Measurements from ENCODE around the gene CFAP299.
A peak's percentile ranks its signal among the peaks of the same experiment; 100 is the strongest.

Gene CFAP299

DNA sequence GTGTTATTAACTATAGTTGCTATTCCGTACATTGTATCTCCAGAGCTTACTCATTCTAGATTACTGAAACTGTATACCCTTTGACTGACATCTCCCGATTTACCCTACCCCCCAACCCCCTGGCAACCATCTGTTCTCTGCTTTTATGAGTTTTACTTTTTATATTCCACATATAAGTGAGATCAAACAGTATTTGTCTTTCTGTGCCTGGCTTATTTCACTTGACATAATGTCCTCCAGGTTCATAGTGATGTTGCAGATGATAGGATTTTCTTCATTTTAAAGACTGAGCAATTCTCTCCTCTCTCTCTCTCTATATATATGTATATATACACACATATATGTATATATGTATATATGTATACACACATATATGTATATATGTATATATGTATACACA lies 54.6 kb downstream of the CFAP299 start:
- DNase-seq (ENCODE audit: low read depth) = no peak

DNA sequence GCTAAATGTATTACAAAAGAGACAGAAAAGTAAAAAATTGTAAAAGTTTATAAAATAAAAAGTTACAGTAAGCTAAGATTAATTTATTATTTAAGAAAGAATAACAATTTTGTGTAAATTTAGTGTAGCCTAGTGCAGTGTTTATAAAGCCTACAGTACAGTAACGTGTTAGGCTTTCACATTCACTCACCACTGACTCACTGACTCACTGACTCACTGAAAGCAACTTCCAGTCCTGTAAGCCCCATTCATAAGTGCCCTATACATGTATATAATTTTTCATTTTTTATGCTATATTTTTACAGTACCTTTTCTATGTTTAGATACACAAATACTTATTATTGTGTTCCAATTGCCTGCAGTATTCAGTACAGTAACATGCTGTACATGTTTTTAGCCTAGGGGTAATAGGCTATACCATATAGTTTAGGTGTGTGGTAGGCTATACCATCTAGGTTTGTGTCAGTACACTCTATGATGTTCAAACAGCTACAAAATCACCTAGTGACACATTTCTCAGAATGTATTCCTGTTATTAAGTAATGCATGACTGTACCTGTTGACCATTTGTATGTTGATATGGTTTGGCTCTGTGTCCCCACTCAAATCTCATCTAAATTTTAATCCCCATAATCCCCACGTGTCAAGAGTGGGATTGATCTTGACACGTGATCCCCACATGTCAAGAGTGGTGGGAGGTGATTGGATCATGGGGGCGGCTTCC lies 57.9 kb downstream of the CFAP299 start:
- peak; percentile 73 for DNase-seq (ENCODE audit: low read depth)

DNA sequence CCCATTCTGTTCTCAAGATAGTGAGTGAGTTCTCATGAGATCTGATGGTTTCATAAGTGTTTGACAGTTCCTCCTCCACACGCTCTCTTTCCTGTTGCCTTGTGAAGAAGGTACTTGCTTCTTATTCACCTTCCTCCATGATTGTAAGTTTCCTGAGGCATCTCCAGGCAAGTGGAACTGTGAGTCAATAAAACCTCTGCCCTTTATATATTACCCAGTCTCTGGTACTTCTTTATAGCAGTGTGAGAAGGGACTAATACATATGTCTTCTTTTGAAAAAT lies 58.4 kb downstream of the CFAP299 start:
- DNase-seq (ENCODE audit: low read depth) = no peak

DNA sequence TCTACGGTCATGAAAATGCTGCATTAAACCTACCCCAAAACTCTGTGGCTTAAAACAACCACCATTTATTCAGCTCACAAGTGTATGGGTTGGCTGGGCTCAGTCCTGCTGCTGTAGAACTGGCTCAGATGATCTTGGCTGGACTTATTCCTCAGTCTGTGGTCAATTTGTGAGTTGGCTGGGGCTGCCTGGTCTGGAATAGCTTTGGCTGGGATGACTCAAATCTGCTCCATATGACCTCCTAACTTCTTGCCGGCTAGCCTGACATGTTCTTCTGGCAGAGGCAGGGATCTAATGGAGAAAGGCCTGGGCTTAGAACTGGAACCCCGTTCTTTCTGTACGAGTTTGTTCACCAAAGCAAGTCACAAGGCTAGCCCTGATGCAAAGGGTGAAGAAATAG lies 71.7 kb downstream of the CFAP299 start:
- DNase-seq (ENCODE audit: low read depth) = peak; percentile 64

DNA sequence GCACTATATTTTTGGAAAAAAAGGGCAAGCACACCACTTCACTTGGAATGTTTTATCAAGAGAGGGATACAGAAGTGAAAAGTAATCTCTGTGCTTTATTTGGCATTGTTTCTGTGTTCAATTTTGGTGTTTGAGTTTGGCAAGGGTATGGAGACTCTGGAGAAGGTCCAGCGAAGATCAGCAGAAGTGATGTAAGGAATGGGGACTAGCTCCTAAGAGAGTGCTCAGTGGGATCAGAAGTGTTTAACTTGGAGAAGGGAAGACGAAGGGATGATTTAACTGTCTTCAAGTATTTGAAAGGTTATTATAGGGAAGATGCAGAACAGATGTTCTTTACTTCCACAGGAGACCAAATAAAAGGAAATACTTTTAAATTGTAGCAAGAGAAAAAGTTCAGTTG lies 74.3 kb downstream of the CFAP299 start:
- no peak for DNase-seq (ENCODE audit: low read depth)

DNA sequence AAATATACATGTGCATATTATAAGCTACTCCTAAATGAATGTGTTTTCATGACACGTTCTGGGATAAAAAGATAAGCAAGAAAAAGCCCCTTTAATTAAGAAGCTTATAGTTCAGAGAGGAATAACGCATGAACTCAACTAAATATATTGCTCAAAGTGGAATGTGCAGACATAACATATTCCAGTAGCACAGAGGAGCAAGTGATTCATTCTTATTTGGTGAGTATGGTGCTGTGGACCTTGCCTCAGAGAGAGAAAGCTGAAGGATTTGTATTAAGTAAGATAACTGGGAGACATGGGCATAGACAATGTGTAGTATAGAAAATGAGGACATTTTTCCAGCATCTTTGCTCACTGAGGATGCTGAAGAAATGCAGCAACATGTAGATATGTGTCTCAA lies 76.8 kb downstream of the CFAP299 start:
- DNase-seq (ENCODE audit: low read depth) = peak; percentile 45

DNA sequence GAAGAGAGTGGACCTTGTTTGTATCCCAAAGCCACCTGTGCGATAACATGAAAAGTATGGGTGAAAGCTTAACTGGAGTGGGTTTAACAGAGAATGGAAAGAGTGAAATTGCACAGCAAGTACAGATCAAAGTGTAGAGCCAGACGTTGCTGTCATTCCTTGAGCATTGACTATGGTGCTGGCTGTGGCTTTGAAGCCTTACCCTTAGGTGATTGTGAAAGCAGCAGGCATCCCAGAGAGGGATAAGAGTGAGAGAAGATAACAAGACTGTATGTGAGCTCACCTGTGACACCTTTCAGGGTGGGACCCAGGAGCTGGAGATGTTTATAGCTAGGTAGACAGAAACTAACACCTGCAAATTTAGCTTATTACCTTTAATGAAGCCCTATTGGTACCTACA lies 77.6 kb downstream of the CFAP299 start:
- DNase-seq (ENCODE audit: low read depth) = no peak

DNA sequence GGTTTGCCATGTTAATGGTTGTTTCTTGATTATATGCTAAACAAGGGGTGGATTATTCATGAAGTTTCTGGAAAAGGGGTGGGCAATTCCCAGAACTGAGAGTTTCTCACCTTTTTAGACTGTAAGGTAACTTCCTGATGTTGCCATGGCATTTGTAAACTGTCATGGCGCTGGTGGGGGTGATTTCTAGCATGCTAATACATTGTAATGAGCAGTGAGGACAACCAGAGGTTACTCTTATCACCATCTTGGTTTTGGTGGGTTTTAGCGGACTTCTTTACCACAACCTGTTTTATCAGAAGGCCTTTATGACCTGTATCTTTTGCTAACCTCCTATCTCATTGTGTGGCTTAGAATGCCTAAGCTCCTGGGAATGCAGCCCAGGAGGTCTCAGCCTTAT lies 81.5 kb downstream of the CFAP299 start:
- DNase-seq (ENCODE audit: low read depth) = no peak

DNA sequence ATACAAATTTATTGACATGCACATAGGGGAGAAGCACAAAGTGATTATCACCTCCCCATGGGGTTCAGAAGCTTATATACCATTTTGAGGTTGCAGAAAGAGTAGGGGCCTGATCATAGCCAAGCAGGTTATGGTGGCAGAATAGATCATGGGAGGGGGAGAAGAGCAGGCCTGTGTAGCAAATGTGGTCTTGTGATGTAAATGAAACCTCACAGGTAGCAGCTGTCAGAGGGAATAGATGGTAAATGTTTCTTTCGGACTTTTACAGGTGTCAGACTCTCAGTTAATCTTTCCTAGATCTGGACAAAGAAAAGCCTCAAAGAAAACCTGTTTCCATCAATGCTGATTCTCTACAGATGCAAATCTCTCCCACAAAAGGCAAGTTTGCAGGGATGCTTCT lies 84.4 kb downstream of the CFAP299 start:
- no peak for DNase-seq (ENCODE audit: low read depth)

DNA sequence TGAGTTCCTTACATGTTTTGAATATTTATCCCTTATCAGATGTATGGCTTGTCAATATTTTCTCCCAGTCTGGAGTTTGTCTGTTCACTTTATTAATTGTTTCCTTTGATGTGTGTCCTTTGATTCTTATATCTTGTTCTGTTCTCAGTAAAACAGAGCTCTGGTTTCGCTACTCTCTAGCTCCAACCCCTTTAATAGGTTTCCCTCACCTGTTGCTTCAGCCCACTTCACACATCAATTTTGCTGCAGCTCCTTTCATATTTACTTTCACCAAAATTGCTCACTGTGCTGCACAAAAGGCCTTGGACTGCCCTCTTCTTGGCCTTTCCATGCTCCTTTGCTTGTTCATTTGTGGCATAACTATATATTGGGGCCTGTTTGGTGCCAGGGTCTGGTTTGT lies 85.1 kb downstream of the CFAP299 start:
- no peak for DNase-seq (ENCODE audit: low read depth)

DNA sequence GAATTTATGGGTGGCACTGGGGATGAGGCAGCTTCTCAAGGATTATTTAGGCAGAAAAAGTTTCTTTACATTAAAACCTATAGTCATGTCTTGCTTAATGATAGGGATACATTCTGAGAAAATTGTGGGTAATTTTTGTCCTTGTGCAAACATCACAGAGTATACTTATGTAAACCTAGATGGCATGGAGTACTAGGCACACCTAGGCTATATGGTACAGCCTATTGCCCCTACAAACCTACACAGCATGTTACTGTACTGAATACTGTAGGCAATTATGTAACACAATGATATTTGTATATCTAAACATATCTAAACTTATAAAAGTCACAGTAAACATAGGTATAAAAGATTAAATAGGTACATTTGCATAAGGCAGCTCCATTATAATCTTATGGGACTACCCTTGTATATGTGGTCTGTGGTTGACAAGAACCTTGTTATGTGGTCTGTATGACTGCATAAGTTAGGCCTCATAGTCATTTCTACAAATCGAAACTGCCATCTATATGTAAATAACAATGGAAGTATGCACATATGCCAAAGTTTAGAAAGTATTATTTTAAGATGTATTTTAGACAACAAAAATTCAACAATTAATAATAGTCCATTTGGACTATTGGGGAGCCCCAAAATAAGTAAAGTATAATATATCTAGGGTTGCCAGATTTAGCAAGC lies 87.3 kb downstream of the CFAP299 start:
- no peak for DNase-seq (ENCODE audit: low read depth)

DNA sequence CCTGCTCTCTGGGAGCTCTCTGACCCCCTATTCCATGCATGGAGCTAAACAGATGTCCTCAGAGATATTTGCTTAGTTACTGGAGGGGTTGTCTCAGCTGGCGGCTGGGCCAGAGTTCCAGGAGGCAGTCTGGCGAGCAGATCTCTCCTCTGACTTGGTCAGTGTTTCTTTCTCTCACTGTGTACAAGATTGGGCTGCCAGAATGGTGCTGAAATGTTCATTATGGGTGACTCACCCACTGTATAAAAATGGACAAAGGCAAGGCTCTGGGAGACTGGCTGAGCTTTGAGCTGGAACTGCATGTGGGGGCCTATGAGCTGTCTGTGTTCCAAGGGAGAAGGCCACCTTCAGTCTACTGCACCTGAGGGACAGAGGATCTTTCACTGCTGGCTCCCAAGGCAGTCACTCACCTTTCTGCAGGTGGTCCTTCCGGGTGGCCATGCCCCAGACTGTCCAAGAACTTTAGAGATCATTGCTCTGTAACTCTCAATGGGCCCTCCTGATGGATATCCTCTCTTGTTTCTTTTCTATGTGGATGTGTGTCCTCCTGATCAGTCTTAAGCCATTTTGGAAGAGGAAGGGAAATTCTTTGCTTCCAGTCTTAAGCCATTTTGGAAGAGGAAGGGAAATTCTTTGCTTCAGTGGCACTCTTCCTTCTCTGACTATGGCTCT lies 88.2 kb downstream of the CFAP299 start:
- peak; percentile 22 for DNase-seq (ENCODE audit: low read depth)

DNA sequence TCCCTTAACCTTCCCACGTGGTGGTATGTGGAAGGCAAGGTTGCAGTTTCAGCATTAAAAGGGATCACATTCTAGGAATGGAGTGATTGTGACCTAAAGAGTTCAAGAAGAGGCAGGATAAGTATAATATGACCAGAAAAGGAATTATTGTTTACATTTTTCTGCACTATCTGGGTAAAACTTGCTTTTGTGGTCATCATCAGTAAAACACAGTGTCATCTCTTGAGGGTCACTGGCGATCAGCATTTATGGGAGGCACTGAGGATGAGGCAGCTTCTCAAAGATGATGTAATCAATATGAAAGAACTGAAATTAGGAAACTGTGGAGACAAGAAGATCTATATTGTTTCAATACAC lies 88.7 kb downstream of the CFAP299 start:
- no peak for DNase-seq (ENCODE audit: low read depth)

DNA sequence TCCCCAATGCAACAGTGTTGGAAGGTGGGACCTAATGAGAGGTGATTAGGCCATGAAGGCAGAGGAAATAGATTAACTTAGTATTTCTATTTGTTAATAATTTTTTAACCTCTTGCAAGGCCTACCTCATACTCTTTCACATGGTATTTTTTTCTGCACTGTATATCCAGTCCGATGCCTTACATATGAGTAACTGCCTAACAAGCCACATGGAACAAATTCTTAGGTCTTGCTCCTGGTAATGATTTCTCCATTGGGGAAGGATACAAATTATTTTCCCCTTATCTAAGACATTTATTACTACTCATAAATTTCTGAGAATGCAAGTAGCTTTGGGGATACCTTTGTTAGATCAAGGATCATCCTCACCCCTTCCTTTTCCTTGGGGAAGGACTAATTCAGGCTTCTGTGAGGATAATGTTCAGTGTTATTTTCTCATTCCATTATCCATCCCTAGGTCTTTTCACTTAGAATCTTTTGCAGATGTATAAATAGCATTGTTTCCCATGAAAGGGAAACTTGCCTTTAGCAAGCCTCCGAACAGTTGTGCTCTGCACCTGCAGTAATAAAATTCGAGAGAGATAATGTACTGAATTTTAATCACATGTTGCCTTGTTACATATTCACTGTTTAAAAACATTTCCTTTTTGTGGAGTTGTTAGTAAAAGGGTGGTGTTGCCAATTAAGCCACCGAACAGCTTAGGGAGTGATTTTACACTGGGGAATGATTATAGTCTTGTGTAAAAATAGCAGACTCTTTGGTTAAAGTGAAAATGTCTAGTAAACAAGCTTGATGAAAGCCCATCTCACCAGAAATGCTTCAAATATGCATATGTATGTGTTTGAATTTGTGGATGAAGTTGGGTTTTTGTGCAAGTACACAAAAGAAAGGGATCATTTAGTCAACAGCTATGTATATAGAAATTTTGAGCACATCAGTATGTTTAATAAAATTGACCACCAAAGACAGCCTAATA lies 89.9 kb downstream of the CFAP299 start:
- DNase-seq (ENCODE audit: low read depth) = peak; percentile 62

DNA sequence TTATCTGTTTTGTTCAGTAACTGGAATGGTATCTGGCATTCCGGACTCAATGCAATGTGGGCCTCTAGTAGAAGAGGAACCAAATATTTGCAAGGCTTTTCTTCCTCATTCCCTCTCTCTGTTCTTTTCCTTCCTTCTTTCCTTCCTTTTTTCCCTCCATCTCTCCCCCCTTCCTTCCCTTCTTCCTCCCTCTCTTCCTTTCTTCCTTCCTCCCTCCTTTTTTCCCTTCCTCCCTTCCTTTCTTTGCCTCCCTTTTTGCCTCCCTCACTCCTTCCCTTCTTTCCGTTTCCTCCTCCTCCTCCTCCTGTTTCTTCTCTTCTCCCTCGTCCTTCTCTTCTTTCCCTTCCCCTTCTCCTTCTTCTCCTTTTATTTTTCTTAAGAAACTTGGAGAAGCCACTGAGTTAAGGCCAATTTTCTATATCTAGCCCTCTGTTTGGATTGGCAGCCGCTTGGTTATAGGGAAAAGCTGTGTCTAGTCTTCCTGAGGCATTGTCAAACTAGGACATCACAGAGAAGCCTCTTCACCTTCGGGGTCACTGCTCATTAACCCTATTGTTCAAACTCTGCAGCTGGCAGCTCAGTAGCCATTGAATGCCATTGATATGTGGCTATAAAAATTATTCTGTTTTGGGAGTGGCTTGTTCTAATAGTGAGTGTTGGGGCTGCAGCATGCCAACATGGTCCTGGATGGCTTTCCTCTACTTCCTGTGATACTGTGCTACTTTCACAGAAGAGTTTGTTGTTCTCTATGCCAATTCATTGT lies 95.9 kb downstream of the CFAP299 start:
- no peak for DNase-seq (ENCODE audit: low read depth)

DNA sequence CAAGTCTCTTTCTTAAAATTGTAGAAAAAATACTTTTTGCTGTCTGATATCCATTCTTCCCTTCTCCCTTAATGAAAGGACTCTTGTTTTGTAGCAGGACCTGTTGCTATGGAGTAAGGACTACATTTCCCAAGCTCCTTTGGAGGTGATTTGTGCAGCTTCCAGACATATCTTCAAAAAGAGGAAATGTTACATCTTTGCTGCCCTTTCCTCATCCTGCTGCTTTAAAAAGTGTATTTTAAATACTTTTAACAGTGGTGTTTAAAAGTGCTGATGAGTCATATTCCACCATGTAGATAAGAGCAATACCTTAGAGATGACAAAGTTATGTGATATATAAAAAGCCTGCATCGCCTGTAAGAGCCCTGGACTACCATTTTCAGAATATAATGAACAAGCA lies 98.7 kb downstream of the CFAP299 start:
- DNase-seq (ENCODE audit: low read depth) = peak; percentile 85

DNA sequence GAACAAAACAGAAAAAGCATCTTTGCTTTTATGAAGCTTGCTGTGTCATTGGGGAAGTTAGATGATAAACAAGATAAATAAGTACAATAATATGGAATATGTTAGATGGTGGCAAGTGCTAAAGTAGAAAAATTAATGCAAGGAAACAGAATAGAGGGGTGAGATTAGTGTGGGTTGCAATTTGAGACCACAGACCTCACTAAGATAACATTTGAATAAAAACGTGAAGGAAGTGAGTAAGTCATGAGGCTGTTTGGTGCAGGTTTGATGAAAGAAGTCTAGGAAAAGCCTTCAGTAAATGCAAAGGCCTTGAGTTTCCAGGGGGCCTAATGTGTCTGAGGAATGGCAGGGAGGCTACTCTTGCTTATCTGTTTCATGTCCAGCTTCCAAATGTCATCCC lies 102.5 kb downstream of the CFAP299 start:
- DNase-seq (ENCODE audit: low read depth) = no peak

DNA sequence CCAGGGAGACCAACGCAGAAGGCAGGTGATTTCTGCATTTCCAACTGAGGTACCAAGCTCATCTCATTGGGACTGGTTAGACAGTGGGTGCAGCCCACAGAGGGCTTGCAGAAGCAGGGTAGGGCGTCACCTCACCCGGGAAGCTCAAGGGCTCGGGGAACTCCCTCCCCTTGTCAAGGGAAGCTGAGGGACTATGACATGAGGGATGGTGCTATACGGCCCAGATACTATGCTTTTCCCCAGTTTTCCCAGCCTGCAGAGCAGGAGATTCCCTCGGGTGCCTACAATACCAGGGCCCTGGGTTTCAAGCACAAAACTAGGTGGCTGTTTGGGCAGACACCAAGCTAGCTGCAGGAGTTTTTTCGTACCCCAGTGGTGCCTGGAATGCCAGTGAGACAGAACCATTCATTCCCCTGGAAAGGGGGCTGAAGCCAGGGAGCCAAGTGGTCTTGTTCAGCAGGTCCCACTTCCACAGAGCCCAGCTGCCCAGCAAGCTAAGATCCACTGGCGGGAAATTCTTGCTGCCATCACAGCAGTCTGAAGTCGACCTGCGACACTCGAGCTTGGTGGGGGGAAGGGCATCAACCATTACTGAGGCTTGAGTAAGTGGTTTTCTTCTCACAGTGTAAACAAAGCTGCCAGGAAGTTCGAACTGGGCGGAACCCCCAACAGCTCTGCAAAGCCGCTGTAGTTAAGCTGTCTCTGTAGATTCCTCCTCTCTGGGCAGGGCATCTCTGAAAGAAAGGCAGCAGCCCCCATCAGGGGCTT lies 103.9 kb downstream of the CFAP299 start:
- peak; percentile 57 for DNase-seq (ENCODE audit: low read depth)

DNA sequence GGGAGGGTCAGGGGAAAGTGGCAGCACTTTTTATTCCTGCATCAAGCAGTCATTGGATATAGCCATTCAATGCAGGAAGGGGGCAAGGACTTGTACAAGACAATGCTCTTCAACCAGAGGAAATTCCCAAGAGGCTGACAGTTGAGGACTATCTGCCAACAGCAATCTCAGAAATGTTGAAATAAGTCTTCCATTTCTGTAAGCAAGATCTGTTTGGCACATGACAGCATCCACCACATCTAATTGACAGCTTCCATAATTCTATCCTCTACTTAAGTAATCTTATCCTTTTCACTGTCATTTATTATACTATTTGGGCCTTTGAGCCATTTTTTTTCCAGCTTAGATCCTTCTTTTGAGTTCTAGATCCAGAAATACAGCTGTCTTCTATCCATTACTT lies 110.7 kb downstream of the CFAP299 start:
- DNase-seq (ENCODE audit: low read depth) = no peak

DNA sequence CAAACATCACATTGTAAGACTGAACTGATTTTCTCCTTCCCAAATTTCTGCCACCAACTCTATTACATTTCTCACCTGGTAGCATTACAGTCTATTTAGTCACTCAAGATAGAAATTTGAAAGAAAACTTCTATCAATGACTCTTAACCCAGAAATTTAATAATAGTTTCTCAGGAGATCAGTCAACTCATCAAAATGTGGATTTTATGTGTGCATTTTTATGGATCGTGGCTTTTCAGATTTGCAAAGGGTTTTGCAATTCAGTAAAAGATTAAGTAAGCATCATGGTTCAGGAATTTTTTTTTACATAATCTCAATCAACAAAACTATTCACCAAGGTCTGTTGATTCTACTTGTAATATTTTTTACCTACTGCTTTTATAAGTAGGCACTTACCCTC lies 111.1 kb downstream of the CFAP299 start:
- DNase-seq (ENCODE audit: low read depth) = peak; percentile 58

DNA sequence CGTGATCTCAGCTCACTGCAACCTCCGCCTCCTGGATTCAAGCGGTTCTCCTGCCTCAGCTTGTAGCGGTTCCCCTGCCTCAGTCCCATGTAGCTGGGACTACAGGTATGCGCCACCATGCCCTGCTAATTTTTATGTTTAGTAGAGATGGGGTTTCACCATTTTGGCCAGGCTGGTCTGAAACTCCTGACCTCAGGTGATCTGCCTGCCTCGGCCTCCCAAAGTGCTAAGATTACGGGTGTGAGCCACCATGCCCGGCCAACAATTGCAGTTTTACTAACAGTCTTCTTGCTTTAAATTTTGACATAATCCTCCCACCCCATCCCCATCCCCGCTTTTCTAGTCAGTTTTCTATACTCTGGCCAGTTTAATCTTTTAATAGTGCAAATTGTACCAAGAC lies 112.0 kb downstream of the CFAP299 start:
- DNase-seq (ENCODE audit: low read depth) = no peak

Measured in amniotic epithelial cell (primary cell).